NCI-H2081 (cell line): ENCODE results near the gene MBOAT2.
"Not testable (repeated sequence)": the region's sequence is repeated elsewhere in the genome, so short reads cannot be mapped to it uniquely, and the experiment has no call there.

Source experiments
- DNase-seq, 2 experiments: peaks; one replicate each; lab custom pipeline; 2025; lab: John Stamatoyannopoulos, UW

The MBOAT2 gene

DNA sequence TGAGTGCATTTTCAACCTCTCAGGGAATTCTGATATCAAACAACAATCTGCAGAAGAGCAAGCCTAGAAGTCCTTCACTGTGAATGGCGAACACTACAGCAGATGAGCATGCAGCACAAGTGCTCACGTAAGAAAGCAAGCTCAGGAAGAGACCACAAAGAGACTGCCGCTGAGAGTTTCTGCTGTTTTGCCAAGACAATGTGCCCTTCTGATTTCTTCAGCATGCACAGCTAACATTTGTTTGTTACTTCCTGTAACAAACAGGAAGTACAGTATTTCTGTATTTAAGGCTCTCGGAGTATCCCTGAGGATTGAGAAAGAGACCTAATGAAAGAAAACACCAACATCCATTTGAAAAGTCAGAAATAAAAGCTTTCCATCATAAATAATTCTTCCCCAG, 45.9 kb downstream of the MBOAT2 start:
- DNase-seq, result no peak

DNA sequence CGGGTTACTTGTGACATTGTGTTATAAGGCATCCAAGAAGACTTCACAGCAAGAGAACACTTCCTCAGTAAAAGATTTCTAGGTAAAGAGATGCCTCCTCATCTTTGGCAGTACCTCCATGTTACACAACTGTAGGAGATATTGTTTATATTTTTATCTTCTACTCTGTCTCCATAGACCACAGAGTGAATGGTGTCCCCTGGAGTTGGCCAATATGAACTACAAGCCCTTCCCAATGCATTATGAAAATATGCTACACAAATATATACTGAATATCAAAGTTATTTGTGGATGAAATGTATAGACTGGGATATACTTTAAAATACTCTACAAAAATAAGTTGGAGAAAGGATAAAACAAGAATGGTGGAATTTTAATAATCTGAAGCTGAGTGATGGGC, 46.7 kb downstream of the MBOAT2 start:
- no peak for DNase-seq

DNA sequence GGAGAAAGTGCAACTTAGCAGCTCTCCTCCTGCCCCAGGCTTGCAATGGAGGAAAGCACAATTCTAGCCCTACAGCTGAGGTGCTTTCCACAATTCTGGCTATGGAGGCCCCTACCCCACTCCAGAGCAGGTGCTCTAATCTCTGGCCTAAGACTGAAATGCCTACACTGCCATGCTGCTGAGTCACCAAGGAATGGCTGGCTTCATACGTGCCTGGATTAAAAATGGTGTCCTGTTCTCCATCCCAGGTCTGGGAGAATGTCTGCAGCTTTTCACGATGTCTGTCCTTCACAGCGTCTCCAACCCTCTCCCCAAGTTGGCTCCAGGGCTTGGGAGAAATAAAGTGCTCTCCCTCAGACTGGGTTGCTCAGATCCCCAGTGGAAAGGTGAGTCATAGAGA, 48.5 kb downstream of the MBOAT2 start:
- no peak for DNase-seq

DNA sequence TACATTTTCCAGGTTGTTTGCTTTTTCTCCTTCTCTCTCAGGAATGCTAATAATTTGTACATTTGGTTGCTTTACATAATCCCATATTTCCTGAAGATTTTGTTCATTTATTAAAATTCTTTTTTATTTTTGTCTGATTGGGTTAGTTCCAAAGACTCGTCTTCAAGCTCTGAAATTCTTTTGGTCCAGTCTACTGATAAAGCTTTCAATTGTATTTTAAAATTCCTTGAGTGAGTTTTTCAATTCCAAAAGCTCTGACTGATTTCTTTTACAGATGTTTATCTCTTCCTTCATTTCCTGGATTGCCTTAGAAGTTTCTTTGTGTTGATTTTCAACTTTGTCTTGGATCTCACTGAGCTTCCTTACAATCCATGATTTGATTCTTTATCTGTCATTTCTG, 50.0 kb downstream of the MBOAT2 start:
- no peak for DNase-seq

DNA sequence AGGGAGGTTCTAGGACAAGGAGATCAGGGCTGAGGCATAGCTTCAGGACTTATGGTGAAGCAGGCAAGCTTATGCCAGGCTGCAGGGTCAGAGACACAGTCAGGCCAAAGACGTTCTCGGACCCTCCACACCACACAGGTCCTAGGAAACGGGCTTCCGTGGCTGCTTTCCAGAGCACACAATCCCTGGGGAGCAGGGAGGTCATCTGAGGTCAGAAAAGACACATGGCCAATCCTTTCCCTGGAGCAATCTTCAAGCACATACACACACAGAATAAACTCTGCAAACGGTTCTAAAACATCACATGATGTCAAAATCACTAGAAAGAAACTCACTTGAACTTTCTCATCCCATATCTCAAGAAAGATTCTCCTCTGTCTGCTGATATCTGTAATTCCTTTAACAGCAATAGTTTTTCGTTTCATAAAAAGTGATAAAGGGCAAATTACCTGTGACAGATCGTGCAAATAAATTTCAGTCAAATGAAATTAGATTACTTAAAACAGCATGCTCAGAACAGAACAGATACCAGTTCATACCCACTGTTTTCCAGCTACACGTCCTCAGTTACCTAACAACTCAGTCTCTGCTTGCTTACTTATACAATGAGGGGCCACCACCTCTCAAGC, 63.9 kb downstream of the MBOAT2 start:
- no peak for DNase-seq

DNA sequence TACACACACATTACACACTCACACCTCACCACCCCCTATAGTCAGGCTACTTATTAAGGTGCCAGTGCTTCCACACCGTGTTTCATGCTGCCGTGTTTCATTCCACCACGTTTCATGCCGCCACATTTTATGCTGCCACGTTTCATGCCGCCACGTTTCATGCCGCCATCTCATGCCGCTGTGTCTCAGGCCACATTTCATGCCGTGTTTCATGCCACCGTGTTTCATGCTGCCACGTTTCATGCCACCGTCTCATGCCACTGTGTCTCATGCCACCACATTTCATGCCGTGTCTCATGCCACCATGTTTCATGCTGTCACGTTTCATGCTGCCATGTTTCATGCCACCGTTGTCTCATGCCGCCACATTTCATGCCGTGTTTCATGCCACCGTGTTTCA, 65.1 kb downstream of the MBOAT2 start:
- DNase-seq, result no peak

DNA sequence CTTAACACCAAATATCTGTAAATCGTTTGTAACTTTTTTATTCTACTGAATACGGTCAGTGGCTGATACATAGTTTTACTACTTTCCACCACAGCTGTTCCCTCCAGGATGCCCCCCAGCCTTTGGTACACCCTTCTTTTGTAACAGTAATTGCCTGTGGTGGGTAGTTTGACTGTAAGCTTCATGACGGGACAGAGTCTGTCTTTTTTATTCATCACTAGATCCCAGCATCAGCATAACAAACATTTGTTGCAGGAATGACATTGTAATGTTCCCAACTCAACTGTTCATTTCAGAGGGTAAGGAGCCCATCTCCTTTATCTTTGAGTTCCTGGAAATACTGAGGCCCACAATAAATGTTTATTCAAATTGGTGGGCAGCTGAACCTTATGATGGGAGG, 67.5 kb downstream of the MBOAT2 start:
- no peak for DNase-seq

DNA sequence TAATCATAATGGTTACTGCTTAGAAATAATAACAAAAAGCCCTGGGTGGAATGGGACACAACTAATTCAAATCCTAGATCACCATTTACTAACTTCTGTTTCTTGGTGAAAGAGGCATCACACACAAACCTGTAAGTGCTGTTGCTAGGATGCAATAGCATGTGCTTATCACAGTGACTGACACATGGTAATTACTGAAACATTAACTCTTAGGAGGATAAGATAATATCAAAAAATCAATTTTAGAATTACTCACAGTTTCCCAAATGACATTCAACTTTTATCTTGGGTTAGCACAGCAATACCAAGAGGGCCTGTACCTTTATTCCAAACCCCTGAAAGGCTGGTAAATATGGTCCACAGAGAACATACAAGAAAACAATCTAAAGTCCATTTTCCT, 69.1 kb downstream of the MBOAT2 start:
- DNase-seq, result no peak

DNA sequence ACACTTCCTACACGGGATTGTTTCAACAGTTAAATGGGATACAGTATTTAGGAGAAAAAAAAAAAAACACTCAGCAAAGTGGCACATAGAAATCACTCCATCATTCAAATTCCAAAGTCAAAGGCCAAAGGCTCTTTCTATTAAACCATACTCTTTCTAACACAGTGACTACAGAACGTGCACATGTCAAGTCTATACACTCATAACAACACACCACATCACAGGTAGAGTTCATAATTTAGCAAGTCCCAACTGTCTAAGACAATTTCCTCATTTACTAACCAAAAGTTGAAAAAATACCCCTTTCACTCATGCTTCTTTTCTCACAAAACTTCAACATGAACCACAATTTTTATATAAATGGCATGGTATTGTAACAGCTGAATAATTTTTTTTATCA, 70.8 kb downstream of the MBOAT2 start:
- DNase-seq, result no peak

DNA sequence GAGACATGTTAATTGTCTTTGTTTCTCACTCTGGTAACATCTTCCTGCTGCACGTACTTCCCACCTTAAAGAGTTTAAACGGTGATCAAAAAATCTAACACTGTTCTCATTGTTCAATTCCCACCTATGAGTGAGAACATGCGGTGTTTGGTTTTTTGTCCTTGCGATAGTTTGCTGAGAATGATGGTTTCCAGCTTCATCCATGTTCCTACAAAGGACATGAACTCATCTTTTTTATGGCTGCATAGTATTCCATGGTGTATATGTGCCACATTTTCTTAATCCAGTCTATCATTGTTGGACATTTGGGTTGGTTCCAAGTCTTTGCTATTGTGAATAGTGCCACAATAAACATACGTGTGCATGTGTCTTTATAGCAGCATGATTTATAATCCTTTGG, 73.3 kb downstream of the MBOAT2 start:
- DNase-seq, result not testable (repeated sequence)

DNA sequence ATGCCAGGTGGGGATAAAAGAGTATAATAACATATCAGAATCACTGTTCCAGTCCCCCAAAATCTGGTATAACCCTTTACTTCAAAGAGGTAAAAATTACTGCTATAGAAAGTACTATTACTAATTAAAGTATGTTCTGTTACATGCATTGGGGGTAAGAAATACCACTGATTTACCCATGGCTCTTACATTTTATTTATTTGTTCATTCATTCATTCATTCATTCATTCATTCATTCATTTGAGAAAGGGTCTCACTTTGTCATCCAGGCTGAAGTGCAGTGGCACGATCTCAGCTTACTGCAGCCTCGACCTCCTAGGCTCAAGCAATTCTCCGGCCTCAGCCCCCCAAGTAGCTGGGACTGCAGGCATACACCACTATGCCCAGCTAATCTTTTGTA, 74.4 kb downstream of the MBOAT2 start:
- no peak for DNase-seq

DNA sequence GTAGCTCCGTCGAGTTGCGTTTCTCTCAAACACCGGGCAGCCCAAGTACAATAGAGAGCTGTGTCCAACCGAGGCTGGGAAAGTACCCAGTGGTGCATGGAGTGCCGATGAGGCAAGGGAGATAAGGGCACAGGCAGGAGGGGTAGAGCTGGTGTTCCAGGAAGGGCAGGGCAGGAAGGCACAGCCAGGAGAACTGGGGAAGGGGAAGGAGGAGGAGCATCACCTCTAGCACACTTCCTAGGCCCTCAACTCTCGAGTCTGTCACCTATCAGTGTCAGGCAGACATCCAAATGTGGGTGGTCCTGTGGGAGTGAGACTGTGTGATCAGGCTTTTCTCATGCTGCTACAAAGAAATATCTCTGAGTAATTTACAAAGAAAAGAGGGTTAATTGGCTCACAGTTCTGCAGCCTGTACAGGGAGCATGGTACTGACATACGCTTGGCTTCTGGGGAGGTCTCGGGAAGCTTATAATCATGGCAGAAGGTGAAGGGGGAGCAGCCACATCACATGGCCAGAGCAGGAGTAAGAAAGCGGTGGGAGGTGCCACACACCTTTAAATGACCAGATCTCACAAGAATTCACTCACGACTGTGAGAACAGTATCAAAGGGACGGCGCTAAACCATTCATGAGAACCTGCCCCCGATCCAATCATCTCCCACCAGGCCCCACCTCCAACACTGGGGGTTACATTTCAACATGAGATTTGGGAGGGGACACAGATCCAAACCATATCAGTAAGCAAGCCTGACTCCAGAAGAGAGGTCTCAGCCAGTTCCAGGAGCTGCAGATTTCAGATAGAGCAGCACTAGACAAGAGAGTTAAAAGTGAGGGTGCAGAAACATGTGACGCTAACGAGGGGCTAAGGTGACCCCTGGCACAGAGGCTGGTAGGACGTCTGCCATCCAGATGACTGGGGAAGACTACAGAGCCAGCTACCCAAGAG, 75.7 kb downstream of the MBOAT2 start:
- DNase-seq, result no peak

DNA sequence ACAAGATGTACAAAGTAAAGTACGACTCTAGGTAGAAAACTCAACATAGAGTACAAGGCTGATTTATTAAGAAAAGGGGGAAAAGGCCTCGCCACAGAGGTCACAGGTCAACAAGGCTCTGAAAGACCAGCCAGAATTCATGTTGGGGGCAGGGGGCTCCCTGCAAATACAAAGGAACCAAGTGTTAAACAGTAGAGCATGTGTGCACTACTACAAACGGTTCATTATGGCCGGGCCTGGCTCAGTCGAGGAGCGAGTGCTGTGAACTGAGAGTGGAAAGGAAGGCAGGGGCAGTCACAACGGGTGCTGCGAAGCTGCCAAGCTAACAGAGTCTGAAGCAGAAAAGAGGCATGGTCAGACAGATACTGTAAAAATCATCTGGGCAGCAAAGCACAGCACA, 77.1 kb downstream of the MBOAT2 start:
- DNase-seq, result no peak

DNA sequence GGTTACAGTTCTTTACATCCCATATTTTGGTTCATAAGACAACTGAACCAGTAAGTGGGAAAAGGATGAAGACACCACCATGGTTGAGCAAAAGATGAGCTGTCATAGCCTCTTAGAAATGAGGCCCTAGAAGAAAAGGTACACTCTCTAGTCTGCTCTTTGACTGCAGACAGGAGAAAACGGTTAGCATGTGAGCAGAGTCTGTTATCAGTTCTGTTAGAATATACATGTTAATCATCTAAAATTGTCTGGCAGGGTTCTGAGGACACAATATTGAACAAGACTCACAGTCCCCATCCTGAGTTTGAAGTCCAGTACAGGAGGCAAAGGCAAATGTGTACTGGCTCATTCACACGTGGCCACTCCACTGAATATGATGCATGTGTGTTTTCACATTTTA, 78.1 kb downstream of the MBOAT2 start:
- DNase-seq, result no peak

DNA sequence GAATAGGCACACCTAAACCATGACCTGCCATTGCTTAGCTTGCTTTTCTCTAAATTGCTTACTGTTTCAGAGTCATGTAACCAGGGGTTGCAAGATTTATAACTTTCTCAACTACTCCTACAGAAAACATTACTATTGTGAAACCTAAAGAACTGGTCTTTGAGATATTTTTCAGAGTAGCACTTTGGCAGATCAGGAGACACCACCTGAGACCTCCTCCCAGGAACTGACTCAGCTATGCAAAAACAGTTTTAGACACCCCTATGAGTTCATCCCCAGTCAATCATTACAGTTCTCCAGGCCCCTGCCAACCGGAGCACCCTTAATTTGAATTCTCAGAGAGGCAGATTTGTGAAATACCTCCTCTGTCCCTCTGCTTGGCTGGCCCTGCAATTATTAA, 80.3 kb downstream of the MBOAT2 start:
- no peak for DNase-seq

DNA sequence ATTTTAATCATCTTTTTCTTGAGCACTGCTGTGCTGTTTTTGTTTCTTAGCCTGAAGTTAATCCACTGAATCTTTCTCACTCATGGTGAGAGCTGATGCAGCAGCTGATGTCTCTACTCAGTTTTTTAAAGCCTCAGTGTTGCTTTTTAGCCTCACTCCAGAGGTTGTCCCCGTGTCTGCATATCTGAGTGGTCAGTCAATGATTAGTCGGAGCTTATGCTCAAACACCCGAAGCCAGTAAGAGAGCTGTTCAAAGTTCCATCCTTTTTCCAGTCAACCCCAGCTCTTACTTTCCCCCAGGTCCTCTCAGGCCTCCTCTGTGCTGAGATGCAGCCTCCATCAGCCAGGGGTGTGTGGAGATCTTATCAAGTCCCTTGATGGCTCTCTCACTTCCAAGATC, 81.1 kb downstream of the MBOAT2 start:
- no peak for DNase-seq

DNA sequence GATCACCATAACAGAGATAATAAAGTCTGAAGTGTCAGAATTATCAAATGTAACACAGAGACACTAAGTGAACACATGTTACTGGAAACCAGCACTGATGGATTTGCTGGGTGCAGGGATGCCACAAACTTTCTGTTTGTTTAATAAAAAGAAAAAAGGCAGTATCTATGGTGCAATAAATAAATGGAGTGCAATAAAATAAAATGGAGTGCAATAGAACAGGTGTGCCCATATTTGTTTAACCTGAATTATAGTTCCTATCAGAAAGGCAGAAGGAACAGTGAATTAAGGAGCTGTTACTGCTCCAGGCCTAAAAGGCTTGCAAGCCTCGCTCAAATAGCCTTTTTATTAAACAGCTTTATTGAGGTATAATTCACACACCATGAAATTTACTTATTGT, 85.1 kb downstream of the MBOAT2 start:
- DNase-seq, result no peak

DNA sequence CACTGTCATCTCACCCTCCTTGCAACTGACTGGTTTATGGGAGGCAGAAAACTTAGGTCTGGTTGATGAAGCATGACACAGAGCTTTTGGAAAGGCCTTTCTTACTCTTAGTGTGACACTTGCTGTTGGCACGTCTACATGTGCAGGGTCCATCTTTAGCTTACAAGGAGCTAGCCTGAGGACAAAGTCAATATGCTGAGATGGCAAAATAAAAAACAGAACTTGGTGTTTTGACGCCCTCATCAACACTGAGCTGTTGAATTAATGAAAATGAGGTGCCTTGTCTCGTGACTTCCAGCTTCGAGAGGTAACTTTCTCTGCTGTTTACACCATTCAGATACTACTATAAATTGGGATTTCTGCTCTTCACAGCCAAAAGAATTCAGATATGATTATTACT, 87.5 kb downstream of the MBOAT2 start:
- no peak for DNase-seq

DNA sequence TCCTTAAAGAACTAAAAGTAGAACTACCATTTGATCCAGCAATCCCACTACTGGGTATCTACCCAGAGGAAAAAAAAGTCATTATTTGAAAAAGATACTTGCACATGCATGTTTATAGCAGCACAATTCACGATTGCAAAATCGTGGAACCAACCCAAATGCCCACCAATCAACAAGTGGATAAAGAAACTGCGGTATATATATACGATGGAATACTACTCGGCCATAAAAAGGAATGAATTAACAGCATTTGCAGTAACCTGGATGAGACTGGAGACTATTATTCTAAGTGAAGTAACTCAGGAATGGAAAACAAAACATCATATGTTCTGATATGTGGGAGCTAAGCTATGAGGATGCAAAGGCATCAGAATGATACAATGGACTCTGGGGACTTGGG, 89.7 kb downstream of the MBOAT2 start:
- DNase-seq, result not testable (repeated sequence)

DNA sequence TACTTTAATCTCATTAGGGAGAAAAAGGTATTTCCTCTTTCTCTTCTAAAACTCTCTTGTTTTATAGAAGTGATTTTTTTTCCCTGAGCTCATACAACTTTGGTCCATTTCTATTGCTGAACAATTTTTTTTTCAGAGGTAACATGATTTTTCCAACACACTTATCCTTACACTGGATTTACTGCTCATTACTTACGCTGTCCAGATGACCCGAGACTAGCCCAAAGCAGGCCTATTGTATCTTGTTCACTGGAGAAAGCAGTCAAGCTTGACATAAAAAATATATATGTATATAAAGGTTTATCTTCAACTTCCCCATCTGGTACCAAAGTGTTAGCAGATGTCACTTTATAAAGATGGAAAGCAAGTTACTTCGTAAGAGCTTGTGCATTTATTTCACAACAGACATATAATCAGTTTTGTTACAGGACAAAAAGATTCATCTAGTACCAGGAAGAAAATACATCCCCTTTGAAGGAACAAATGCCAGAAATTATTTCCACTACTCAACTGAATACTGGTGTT, 95.7 kb downstream of the MBOAT2 start:
- DNase-seq, result no peak

DNA sequence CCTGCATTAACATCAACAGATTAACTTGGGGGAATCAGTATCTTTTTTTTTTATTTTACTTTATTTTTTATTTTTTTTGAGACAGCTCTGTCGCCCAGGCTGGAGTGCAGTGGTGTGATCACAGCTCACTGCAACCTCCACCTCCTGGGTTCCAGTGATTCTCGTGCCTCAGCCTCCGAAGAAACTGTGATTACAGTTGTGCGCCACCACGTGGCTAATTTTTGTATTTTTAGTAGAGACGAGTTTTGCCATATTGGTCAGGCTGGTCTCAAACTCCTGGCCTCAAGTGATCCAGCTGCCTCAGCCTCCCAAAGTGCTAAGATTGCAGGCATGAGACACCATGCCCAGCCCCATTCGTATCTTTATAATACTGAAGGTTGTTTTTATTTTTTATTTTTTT, 99.6 kb downstream of the MBOAT2 start:
- not testable (repeated sequence) for DNase-seq

DNA sequence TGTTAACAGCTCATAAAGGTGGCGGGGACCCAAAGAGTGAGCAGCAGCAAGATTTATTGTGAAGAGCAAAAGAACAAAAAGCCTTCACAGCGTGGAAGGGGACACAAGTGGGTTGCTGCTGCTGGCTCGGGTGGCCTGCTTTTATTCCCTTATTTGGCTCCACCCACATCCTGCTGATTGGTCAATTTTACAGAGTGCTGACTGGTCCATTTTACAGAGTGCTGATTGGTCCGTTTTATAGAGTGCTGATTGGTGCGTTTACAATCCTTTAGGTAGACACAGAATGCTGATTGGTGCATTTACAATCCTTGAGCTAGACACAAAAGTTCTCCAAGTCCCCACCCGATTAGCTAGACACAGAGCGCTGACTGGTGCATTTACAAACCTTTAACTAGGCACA, 100.7 kb downstream of the MBOAT2 start:
- DNase-seq, result not testable (repeated sequence)

DNA sequence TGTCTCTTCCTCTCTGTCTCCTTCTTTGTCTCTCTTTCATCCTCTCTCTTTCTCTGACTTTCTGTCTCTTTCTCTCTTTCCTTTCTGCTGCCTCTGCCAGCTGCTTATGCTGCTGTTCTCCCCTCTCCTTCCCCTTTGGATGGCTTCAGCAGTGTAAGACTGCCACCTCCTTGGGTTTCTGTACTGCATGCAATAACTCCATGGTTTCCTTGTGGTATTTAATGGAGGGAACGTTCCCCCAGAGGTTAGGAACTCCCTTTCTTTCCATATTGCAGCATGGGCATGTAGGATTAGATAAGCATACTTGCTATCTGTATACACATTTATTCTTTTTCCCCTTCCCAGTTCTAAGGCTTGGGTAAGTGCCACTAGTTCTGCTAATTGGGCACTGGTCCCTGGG, 106.3 kb downstream of the MBOAT2 start:
- DNase-seq, result not testable (repeated sequence)
